ENCODE measurements around the gene EIF4B. TPM values are rescaled to one million over a fixed set of nuclear protein-coding genes. Genes with fewer than 3 reads are reported as not detected.

The EIF4B gene
- total RNA-seq, 6 experiments from 2014 or later = 143 to 270 (median 180) TPM

GRCh38 chr12:53071591-53072551, 65.6 kb downstream of the EIF4B start:
- no peak overlapping the region for H3K4me3 ChIP-seq
- no peak for TF ChIP-seq CTCF (IDR thresholded peaks at IDR 0.05)
- TF ChIP-seq POLR2A (IDR thresholded peaks at IDR 0.05) = no peak
- intact Hi-C loops (cut with DNase I) = loop anchor here in 1 of 2 donors (10.0 kb wide), 1 partner anchor 213 kb away; no protein-coding TSS in a partner anchor
- peak overlapping the region in 2 of 3 donors; percentile 9 to 30 for H3K27ac ChIP-seq
- H3K36me3 ChIP-seq = peaks cover 0 to 25% (median 6%) of the 10 kb centered on the region in 4 donors
- H3K4me1 ChIP-seq = peaks cover 0 to 12% (median 2%) of the 10 kb centered on the region in 4 donors
- H3K9me3 ChIP-seq = no peaks in the 10 kb centered on the region
- ATAC-seq (peak; percentile 17 to 51 (median 31)), DNase-seq (peak in 1 of 3 donors; percentile 68)
- no peaks in the 10 kb centered on the region for H3K27me3 ChIP-seq
- WGBS (ENCODE audit: insufficient coverage, low coverage, low lambda C conversion rate, missing lambda C conversion rate) = 68% methylated on average over 10 of the region's 11 CpGs

- intact Hi-C loops (cut with DNase I) = loop anchor here in 1 of 2 donors (10.0 kb wide), 1 partner anchor 211 kb away; no protein-coding TSS in a partner anchor
- Histone ChIP-seq H3K27ac (no peak overlapping the region), H3K36me3 (peaks cover 0 to 25% (median 6%) of the 10 kb centered on the region in 4 donors), H3K4me1 (peaks cover 0 to 21% (median 3%) of the 10 kb centered on the region in 4 donors), H3K9me3 (no peaks in the 10 kb centered on the region), H3K4me3 (no peak overlapping the region), H3K27me3 (no peaks in the 10 kb centered on the region)
- WGBS (ENCODE audit: insufficient coverage, low coverage, low lambda C conversion rate, missing lambda C conversion rate) = 34% methylated on average over 6 of the region's 6 CpGs
- ATAC-seq (peak; percentile 5 to 55 (median 41)), DNase-seq (no peak)
- TF ChIP-seq POLR2A (IDR thresholded peaks at IDR 0.05) (no peak), CTCF (IDR thresholded peaks at IDR 0.05) (no peak)
Measured at GRCh38 chr12:53073881-53074280, 67.6 kb downstream of the EIF4B start.

- Histone ChIP-seq H3K27me3 (no peaks in the 10 kb centered on the region), H3K27ac (no peak overlapping the region), H3K36me3 (peaks cover 0 to 25% (median 6%) of the 10 kb centered on the region in 4 donors), H3K4me3 (no peak overlapping the region), H3K9me3 (no peaks in the 10 kb centered on the region), H3K4me1 (peaks cover 0 to 21% (median 3%) of the 10 kb centered on the region in 4 donors)
- no peak for ATAC-seq
- TF ChIP-seq POLR2A (IDR thresholded peaks at IDR 0.05) = no peak
- no peak for TF ChIP-seq CTCF (IDR thresholded peaks at IDR 0.05)
- DNase-seq = no peak
- 74% methylated on average over 7 of the region's 11 CpGs for WGBS (ENCODE audit: insufficient coverage, low coverage, low lambda C conversion rate, missing lambda C conversion rate)
- intact Hi-C loops (cut with DNase I) = loop anchor here in 1 of 2 donors (10.0 kb wide), 1 partner anchor 210 kb away; no protein-coding TSS in a partner anchor
Measured at GRCh38 chr12:53074283-53074998, 68.2 kb downstream of the EIF4B start.

- Histone ChIP-seq H3K27me3 (no peaks in the 10 kb centered on the region), H3K27ac (no peak overlapping the region), H3K4me3 (no peak overlapping the region), H3K4me1 (peaks cover 0 to 24% (median 3%) of the 10 kb centered on the region in 4 donors), H3K36me3 (peaks cover 0 to 25% (median 6%) of the 10 kb centered on the region in 4 donors), H3K9me3 (no peaks in the 10 kb centered on the region)
- WGBS (ENCODE audit: insufficient coverage, low coverage, low lambda C conversion rate, missing lambda C conversion rate) = 87% methylated on average over 3 of the region's 3 CpGs
- DNase-seq (no peak), ATAC-seq (no peak)
- intact Hi-C loops (cut with DNase I) = loop anchor here in 1 of 2 donors (10.0 kb wide), 1 partner anchor 210 kb away; no protein-coding TSS in a partner anchor
- TF ChIP-seq POLR2A (IDR thresholded peaks at IDR 0.05) (no peak), CTCF (IDR thresholded peaks at IDR 0.05) (no peak)
Measured at GRCh38 chr12:53074999-53075370, 68.7 kb downstream of the EIF4B start.
